WERI-Rb-1 (cell line): ENCODE data around the gene KPNA5.
A peak's percentile ranks its signal among the peaks of the same experiment; 100 is the strongest.

Experiments used
- DNase-seq: peaks from one replicate; pipeline ENCODE4 v3.0.0-alpha.2; 2020
- H3K27ac ChIP-seq: fragments of 250-450 bp; sonication (Bioruptor Pico); 2 replicates; pipeline ENCODE4 v1.5.1; 2020; ENCODE audit warnings: mild to moderate bottlenecking, moderate library complexity
- H3K27me3 ChIP-seq: fragments of 250-450 bp; sonication (Bioruptor Pico); 2 replicates; pipeline ENCODE4 v1.5.1; 2021; ENCODE audit warnings: mild to moderate bottlenecking, low read depth, moderate library complexity; ENCODE audit not compliant: insufficient read depth, severe bottlenecking
- H3K36me3 ChIP-seq: fragments of 250-450 bp; sonication (Bioruptor Pico); 2 replicates; pipeline ENCODE4 v1.5.1; 2020; ENCODE audit warnings: mild to moderate bottlenecking, moderate library complexity
- H3K4me3 ChIP-seq: 2 replicates; pipeline ENCODE4 v1.5.1; 2011; ENCODE audit warnings: low read depth, mild to moderate bottlenecking, control low read depth, low read length
- H3K9me3 ChIP-seq: fragments of 250-450 bp; sonication (Bioruptor Pico); 2 replicates; pipeline ENCODE4 v1.5.1; 2021; ENCODE audit warnings: mild to moderate bottlenecking, moderate library complexity; ENCODE audit not compliant: severe bottlenecking
- TF ChIP-seq, protein P1 (sequence below): IDR thresholded peaks from 2 replicates; pipeline ENCODE4 v1.5.1; 2011; ENCODE audit warnings: low read depth, mild to moderate bottlenecking, control low read depth, inconsistent platforms, low read length

The KPNA5 gene

DNA sequence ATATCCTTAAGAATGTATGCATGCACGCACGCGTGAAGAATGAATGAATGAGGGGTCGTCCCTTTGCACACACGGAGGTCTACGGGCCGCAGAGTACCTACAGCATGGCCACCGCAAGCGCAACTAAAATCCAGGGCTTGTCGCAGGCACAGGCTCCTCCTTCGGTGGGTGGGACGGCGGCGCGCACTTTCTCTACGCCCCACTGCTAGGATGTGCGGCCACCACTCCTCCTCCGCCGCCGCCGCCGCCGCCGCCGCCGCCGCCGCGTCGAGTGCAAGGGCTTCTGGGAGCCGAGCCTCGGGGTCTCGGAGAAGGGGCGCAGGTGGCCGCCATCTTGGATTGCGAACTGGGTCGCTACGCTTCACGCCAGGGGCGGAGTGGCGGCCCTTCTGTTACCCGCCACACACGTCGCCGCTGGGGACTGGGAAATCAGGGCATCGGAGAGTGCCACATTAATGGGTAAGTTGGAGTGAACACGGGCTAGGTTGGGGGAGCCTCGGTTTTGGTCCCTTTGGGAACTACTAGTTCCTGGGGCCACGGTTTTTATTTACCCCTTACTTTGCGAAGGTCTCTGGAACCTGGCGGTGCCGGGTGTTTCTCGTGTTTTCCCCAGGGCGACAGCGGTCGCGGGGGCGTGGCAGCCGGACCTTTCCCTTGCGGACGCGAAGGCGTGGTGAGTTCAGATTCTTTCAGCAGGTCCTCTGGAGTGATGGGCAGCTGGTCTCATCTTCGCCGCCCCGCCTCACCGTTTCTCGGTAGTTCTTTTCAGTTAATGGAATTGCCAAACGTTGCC is at the start of gene KPNA5:
Gene KPNA5 (plus strand): TSS at position 332 of the 793 bp plus-strand sequence. CDS start 124 bp downstream, at position 456.
- peak; percentile 95 for DNase-seq
- TF ChIP-seq, protein P1, sequence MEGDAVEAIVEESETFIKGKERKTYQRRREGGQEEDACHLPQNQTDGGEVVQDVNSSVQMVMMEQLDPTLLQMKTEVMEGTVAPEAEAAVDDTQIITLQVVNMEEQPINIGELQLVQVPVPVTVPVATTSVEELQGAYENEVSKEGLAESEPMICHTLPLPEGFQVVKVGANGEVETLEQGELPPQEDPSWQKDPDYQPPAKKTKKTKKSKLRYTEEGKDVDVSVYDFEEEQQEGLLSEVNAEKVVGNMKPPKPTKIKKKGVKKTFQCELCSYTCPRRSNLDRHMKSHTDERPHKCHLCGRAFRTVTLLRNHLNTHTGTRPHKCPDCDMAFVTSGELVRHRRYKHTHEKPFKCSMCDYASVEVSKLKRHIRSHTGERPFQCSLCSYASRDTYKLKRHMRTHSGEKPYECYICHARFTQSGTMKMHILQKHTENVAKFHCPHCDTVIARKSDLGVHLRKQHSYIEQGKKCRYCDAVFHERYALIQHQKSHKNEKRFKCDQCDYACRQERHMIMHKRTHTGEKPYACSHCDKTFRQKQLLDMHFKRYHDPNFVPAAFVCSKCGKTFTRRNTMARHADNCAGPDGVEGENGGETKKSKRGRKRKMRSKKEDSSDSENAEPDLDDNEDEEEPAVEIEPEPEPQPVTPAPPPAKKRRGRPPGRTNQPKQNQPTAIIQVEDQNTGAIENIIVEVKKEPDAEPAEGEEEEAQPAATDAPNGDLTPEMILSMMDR = no peak
- Histone ChIP-seq H3K4me3 (peak within 1 kb of the TSS; percentile 73), H3K27ac (peak within 1 kb of the TSS; percentile 91), H3K27me3 (no peaks in the 10 kb centered on the region), H3K36me3 (0 out of 2 replicates have a peak, but pooled peaks cover 6% of the 10 kb centered on the region), H3K9me3 (no peaks in the 10 kb centered on the region)

DNA sequence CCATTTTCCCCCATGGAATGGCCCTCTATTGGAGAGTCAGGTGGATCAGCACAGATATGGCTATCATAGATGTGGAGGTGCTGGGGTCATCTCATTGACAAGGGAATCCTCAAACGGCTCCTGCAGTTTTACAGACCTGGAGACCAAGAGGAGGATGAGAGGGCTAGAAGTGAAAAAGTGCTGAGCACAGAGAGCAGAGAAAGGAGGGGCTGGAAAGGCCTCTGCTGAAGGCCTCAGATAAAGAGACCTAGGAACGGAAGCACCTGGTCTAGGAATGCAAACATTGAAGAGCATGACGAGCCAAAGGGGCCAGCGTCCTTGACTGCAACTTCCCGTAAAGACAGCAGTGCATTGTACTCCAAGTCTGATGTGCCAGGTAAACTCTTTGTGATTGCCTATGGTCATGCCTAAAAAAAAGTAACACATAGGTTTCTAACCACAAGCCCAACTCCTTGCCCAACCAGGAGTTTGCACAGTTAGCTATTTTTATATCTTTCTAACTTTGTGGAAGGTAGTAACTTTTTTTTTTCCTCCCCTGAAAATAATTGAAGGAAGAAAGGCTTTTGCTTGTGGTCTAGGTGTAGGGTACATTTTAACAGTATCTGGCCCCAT is 49.5 kb upstream of the KPNA5 start:
- no peak overlapping the region for H3K4me3 ChIP-seq

DNA sequence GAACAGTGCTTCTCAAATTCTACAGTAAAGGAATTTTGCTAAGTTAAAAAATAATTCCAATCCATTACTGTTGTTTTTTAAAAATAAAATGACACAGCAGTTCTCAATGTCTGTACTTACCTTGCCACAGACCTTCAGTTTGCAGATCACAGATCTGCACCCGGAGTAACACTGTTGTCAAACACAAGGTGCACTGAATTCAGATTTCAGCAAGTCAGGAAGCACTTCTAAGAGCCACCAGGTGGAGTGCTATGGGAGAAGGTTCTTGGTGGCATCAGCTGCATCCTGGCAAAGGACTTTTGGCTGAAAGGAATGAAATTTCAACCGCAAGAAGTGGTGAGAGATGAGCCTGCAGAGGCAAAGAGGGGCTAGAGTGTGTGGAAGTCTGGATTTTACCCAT is 47.3 kb upstream of the KPNA5 start:
- DNase-seq = no peak
- Histone ChIP-seq H3K36me3 (peaks cover 17% of the 10 kb centered on the region), H3K4me3 (no peak overlapping the region), H3K9me3 (no peaks in the 10 kb centered on the region), H3K27ac (no peak overlapping the region), H3K27me3 (no peaks in the 10 kb centered on the region)
- TF ChIP-seq, protein P1 = peak; percentile 43; the same call in 1 of the 2 replicates

More for the DNA sequence above, 49.5 kb upstream of the KPNA5 start:
- TF ChIP-seq, protein P1 = no peak
- peaks cover 13% of the 10 kb centered on the region for H3K36me3 ChIP-seq
- no peaks in the 10 kb centered on the region for H3K27me3 ChIP-seq
- H3K27ac ChIP-seq = no peak overlapping the region
- no peaks in the 10 kb centered on the region for H3K9me3 ChIP-seq
- DNase-seq = no peak

DNA sequence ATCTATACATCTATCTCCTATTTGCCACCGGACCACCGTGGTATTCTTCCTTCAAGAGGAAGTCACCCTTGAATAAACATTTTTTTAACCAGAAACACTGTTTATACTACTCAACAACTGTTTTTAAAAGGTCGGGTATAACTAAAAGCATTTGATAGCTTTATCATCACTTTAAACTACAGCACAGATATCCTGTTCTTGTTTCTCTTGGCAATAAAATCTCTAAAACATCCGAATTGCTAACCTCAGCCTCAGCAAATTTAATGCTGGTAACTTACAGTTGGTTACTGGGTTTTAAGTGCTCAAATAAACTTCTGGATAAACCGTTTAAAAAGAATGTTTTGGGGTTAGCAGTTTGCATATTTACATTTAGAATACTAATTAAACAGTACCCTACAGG is 32.9 kb upstream of the KPNA5 start:
- no peak for DNase-seq
- Histone ChIP-seq H3K4me3 (no peak overlapping the region), H3K9me3 (no peaks in the 10 kb centered on the region), H3K27me3 (no peaks in the 10 kb centered on the region), H3K27ac (no peak overlapping the region), H3K36me3 (peaks cover 23% of the 10 kb centered on the region)
- TF ChIP-seq, protein P1 = no peak

DNA sequence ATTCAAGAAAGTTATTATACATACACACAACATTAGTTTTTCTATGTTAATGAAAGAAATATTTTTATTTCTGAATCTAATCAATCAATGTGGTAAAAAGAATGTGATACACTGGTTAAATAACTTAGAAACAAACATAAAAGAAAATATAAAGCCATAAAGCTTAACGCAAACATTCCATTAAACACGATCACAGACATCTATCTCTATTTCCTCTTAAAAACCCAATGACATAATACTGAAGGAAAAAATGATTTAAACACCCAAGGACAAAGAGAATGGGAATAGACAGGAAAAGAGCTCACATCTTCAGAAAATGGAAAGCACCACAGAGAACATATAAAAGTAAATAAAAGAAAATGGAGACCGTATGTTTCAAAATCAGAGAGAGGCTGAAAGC is 31.9 kb upstream of the KPNA5 start:
- TF ChIP-seq, protein P1 = no peak
- Histone ChIP-seq H3K27ac (no peak overlapping the region), H3K36me3 (peaks cover 23% of the 10 kb centered on the region), H3K27me3 (no peaks in the 10 kb centered on the region), H3K9me3 (no peaks in the 10 kb centered on the region), H3K4me3 (no peak overlapping the region)
- DNase-seq = no peak
